Posterior cingulate gyrus (tissue), 11 donors: ENCODE measurements around the gene CACNA1E.
"Not testable (repeated sequence)": the region's sequence is repeated elsewhere in the genome, so short reads cannot be mapped to it uniquely, and the experiment has no call there.

Experiments
- DNase-seq, 10 donors: peaks; one replicate each; pipeline versions ENCODE4 v3.0.0 to v3.0.0-alpha.2; 2020 to 2021; ENCODE audit warnings: mixed read lengths in 3 of 10
- intact Hi-C: fragments of 100-400 bp; cut with DNase I; formaldehyde crosslinking; loops from one replicate; pipeline ENCODE4 v1.15.1; 2023

CACNA1E gene

DNA sequence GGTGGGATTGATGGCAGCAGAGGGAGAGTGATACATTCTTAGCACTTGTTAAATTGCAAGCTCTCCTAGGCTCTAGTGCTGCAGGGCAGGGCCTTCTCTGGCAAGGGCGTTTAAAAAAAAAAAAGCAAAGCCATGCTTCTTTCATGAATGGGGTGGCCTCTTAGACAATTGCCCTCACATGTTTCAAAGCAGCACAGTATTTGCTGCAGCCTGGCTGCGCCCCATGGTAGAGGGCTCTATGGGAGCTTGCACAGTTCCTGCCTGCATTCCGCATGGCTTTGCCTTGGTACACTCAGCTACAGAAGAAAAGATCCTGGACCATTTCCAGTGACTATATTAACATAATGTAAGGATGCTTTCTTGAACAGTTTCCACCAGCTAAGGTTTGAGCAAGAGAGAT lies 311.0 kb downstream of the CACNA1E start:
- no peak for DNase-seq
- intact Hi-C loops = no loop called here

GRCh38 chr1:181798191-181798926 lies 315.0 kb downstream of the CACNA1E start:
- peak in 1 of 10 donors; percentile 79 for DNase-seq
- intact Hi-C loops = no loop called here

DNA sequence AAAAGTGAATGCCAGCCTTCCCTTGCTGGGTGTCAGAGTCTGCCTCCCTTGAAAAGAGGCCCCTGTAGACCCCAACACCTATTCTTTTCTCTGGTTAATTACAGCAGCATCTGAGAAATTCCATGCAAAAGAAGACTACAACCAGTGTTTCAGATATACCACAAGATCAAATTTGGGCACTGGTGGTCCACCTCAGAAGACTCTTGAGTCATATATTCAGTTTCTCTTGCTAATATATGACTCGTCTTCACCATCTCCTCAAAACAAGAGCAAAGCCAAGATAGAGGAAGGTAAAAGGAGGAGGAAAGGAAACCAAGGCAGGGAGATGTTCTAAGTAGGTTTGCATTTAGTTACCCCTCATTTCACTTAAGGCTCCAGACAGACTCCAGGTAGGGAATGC lies 318.3 kb downstream of the CACNA1E start:
- intact Hi-C loops = no loop called here

GRCh38 chr1:181802466-181802865 lies 319.1 kb downstream of the CACNA1E start:
- intact Hi-C loops = no loop called here
- no peak for DNase-seq

More for the DNA sequence above, 318.3 kb downstream of the CACNA1E start:
- no peak for DNase-seq

GRCh38 chr1:181803421-181803820 lies 320.1 kb downstream of the CACNA1E start:
- DNase-seq = no peak
- intact Hi-C loops = no loop called here

DNA sequence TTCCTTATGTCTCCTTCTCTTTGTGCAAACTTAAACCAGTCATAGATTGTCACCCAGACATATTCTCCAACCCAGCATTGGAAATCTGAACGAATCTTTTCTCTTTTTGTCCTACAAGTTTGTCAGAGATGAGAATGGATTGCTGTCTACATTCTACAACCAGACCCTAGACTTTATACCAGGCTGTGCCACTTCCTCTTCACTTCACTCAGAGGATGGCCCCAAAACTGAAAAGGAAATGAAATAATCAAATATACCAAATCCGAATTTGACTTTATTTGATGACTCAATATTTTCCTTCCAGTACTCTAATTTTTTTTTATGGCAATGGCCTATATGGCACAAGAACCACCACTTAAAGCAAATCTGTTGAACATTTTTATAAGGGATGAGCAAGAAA lies 321.7 kb downstream of the CACNA1E start:
- no peak for DNase-seq
- intact Hi-C loops = no loop called here

- no peak for DNase-seq
- intact Hi-C loops = no loop called here
These were observed 323.4 kb downstream of the CACNA1E start for GRCh38 chr1:181806746-181807145.

DNA sequence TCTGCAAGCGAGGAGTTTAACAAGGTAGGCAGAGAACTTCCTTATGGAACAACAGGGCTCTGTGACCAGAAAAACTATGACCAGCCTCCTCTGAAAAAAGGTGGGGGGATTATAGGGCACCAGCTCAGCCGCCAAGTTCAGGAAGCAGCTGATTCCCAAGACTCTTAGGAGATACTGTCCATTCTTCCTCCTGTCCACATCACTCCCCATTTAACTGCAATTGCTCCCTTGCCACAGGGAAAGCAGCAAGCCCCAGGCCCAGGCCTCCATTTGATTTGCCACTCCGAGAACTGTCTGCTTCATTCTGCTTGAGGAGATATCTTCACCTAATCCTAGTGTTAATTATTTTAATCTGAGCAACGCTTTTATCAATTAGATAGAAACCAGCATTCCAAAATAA lies 323.9 kb downstream of the CACNA1E start:
- intact Hi-C loops = no loop called here
- no peak for DNase-seq

- intact Hi-C loops = no loop called here
- no peak for DNase-seq
These were observed 326.8 kb downstream of the CACNA1E start for GRCh38 chr1:181809991-181810545.

DNA sequence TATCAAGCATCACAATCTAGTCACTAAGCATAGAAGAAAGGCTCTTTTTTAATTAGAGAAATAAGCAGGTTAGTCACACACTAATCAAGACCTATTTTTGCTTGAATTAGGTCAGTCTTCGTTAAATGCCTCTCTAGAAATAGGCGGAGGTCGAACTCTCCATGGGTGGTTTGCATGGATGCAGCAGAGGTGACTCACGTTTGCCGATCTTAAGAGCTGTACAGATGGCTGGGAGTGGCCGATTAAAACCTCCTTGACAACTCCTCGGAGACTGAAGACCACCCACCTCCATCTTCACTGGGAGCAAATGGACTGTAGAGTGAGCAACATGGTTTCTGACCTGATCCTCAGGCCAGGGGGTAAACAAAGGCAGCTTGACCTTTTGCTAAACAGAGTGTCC lies 328.9 kb downstream of the CACNA1E start:
- intact Hi-C loops = no loop called here
- no peak for DNase-seq

DNA sequence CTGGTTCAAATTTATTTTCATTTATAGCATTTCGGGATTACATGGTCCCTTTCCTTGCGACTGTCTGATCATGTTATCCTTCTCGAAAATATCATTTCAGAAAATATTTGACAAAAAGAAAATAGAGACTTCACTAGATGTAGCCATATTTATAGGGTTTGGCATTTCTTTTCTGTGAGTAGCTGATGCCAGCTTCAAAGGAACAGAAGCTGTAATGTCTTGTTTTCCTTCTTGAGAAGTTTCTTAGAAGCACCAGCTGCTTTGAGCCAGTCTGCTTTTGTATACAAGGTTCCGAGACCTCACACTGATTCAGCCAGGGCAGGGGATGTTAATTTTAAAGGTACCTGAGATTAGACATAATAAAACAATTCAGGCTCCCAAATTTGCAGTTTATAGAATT lies 329.9 kb downstream of the CACNA1E start:
- DNase-seq = no peak
- intact Hi-C loops = no loop called here

DNA sequence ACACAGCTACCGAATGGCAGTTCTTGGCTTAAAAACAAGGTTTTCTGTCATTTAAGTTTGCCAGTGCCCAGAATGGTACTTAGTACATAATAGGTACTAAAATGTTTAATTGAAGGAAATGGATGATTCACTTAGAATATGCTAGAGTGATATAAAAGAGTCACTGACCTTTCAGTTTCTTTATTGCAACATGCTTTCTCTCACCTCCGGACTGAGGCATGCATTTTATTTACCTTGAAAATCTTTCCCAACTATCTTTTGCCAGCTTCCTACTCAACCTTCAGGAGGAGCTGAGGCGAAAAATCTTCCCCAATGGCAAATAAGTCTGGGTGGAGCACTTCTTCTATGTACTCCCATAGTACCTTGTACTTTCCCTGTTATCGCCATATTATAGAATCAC lies 333.3 kb downstream of the CACNA1E start:
- DNase-seq = no peak
- intact Hi-C loops = no loop called here

DNA sequence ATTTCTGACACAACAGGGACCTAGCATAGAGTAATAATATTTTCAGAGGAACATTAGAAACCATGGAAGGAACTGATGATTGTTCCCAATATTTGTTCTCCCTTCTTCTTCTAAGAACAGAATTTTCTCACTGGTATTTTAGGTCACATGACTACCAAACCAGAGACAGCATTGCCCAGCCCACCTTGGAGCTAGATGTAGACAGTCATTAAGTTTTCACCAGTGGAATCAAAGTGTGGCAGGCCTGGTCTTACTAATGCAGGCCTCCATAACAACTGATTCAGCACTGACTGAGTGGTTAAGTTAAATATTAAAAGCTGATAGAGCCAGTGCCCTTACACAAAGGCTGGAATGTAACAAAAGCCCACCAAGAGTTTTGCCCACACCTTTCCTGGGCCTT lies 333.8 kb downstream of the CACNA1E start:
- no peak for DNase-seq
- intact Hi-C loops = no loop called here

- DNase-seq = no peak
- intact Hi-C loops = no loop called here
These were observed 335.1 kb downstream of the CACNA1E start for GRCh38 chr1:181818459-181818858.

DNA sequence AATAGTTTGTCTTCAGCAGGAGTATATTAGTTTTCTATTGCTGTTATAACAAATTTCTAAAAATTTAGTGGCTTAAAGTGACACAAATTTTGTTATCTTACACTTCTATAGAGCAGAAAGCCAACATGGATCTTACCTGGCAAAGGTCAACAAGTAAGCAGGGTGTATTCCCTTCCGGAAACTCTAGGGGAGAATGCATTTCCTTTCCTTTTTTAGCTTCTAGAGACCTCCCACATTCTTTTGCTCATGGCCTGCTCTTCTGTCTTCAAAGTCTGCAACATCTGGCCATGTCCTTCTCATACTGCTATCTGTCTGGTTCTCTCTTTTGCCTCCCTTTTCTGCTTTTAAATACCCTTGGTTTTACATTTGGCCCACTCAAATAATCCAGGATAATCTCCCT lies 335.6 kb downstream of the CACNA1E start:
- no peak for DNase-seq
- intact Hi-C loops = no loop called here

DNA sequence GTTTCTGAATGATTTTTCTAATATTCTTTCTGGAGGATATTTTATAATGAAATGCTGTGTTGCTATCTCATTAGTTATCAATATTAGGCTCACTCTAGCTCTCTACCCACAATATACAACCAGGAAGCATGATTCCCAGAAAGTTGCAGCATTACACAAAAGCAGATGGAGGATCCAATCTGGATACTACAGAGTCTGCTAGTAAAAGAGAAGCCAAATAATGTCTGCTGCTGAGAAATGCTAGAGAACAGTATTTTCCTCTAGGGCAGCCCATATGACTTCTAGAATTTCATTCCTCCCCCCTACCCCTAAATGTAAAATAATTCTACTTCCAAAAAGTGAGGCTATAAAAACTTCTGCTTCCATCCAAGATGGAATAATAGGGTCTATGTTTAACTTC lies 338.4 kb downstream of the CACNA1E start:
- intact Hi-C loops = no loop called here
- no peak for DNase-seq

DNA sequence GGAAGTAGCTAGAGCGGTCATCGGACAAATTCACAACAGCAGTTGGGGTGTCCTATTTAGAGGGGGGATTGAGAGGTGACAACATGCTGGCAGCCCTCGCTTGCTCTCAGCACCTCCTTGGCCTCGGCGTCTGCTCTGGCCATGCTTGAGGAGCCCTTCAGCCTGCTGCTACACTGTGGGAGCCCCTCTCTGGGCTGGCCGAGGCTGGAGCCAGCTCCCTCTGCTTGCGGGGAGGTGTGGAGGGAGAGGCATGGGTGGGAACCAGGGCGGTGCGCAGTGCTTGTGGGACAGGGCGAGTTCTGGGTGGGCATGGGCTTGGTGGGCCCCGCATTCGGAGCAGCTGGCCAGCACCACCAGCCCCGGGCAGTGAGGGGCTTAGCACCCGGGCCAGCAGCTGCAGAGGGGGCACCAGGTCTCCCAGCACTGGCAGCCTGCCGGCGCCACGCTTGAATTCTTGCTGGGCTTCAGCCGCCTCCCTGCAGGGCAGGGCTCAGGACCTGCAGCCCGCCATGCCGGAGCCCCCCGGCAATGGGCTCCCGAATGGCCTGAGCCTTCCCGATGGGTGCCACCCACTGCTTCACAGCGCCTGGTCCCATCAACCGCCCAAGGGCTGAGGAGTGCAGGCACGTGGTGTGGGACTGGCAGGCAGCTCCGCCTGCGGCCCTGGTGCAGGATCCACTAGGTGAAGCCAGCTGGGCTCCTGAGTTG lies 349.0 kb downstream of the CACNA1E start:
- peak in 3 of 10 donors; percentile 45 to 66 (median 63) for DNase-seq
- intact Hi-C loops = not testable (repeated sequence)

- intact Hi-C loops = no loop called here
- no peak for DNase-seq
These were observed 362.8 kb downstream of the CACNA1E start for GRCh38 chr1:181846001-181846645.

- DNase-seq = no peak
- intact Hi-C loops = no loop called here
These were observed 363.4 kb downstream of the CACNA1E start for GRCh38 chr1:181846681-181847080.

DNA sequence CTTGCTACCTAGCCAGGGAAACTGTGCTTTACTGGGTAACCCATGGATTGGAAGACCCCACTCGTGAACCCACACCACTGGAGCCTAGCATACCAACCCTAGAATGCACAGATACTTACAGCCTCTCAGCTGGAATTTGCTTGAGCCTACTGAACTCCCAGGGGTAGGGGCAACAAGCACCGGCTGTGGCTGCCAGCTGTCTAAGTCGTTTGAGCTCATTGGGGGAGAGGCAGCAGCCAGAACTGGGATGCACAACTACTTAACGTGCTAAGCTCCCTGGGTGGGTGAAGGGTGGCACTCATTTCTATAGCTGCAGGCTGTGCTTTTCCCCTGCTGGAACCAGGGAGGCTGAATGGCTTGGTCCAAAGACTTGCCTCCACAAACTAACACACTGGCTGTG lies 365.8 kb downstream of the CACNA1E start:
- DNase-seq = peak in 1 of 10 donors; percentile 40
- intact Hi-C loops = no loop called here

- intact Hi-C loops, DNase-seq: not testable (repeated sequence)
These were observed 370.9 kb downstream of the CACNA1E start for GRCh38 chr1:181854212-181854611.
